BLaER1 treated with 17β-estradiol and CSF1 and Interleukin-3, amounts not matched to agents 10 nM and 100 nM (cell line): ENCODE results near the gene PER2.

Experiments used
- H3K27ac ChIP-seq, 11 experiments: shearing (Covaris generic); formaldehyde crosslinking; 2 replicates each; pipeline ENCODE4 v1.8.1; 2022
- H3K27me3 ChIP-seq, 11 experiments: shearing (Covaris generic); formaldehyde crosslinking; 2 replicates each; pipeline ENCODE4 v1.8.1; 2022
- H3K36me3 ChIP-seq, 11 experiments: shearing (Covaris generic); formaldehyde crosslinking; 2 replicates each; pipeline ENCODE4 v1.8.1; 2022
- H3K4me1 ChIP-seq, 10 experiments: shearing (Covaris generic); formaldehyde crosslinking; 2 replicates each; pipeline ENCODE4 v1.8.1; 2022
- H3K4me2 ChIP-seq, 11 experiments: shearing (Covaris generic); formaldehyde crosslinking; 2 replicates each; pipeline ENCODE4 v1.8.1; 2022
- H3K4me3 ChIP-seq, 10 experiments: shearing (Covaris generic); formaldehyde crosslinking; 2 replicates each; pipeline ENCODE4 v1.8.1; 2022
- H3K9ac ChIP-seq, 11 experiments: shearing (Covaris generic); formaldehyde crosslinking; 2 replicates each; pipeline ENCODE4 v1.8.1; 2022
- H3K9me3 ChIP-seq, 11 experiments: shearing (Covaris generic); formaldehyde crosslinking; replicated peaks in 1 of 11; 2 replicates each; pipeline ENCODE4 v1.8.1; 2022
- H4K20me1 ChIP-seq, 11 experiments: shearing (Covaris generic); formaldehyde crosslinking; 2 replicates each; pipeline ENCODE4 v1.8.1; 2022
- Cebpa-rat ChIP-seq, 11 experiments: shearing (Covaris generic); IDR thresholded peaks; 2 replicates each; pipeline ENCODE4 v1.8.1; 2022

Gene PER2

DNA sequence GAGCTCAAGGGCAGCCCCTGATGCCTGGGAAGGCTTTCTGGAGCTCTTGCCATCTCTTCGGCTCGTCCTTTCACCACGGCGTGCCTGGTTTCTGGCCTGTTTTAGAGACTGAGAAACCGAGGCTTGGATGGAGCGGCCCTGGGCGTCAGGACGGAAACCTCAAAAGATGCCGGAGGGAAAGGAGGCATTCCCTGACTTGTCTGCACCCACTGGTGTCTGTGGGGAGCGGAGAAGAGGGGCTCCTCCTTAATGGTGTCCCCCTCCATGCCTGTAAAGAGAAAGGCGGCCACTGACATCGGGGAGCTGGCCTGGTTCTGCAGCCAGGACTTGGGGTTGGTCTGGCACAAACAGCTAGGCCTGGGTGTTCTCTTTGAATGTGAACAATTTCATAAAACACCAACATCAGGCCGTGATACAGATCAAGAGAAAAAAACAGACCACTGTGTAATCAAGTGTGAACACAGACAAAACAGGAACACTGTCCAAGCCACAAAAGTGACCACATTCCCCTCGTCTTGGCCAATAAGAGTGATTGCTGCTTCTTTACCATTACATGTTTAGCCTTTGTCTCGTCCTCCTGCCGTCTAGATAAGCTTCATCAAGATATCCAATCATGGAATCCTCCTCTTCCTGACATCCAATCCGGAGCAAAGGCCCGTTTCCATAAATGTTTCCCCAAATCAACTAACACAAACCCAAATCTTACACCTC lies 84.3 kb downstream of the PER2 start:
- no peaks in the 10 kb centered on the region for H3K9me3 ChIP-seq
- peak overlapping the region; percentile 74 to 99 (median 96); a peak in 21 of 22 replicates for H3K27ac ChIP-seq
- H3K27me3 ChIP-seq: no peaks in the 10 kb centered on the region
- H3K4me2 ChIP-seq: peak overlapping the region; percentile 68 to 97 (median 85)
- H3K4me3 ChIP-seq: peak overlapping the region; percentile 87 to 98 (median 98)
- peaks cover 30 to 43% (median 31%) of the 10 kb centered on the region in 10 experiments for H3K4me1 ChIP-seq
- peaks cover 33 to 43% (median 41%) of the 10 kb centered on the region in 11 experiments for H4K20me1 ChIP-seq
- no peak for TF ChIP-seq Cebpa-rat (IDR thresholded peaks at IDR 0.05)
- H3K36me3 ChIP-seq: peaks cover 0 to 24% (median 6%) of the 10 kb centered on the region in 11 experiments; a peak in 7 of 22 replicates
- peak overlapping the region; percentile 94 to 99 (median 98) for H3K9ac ChIP-seq

DNA sequence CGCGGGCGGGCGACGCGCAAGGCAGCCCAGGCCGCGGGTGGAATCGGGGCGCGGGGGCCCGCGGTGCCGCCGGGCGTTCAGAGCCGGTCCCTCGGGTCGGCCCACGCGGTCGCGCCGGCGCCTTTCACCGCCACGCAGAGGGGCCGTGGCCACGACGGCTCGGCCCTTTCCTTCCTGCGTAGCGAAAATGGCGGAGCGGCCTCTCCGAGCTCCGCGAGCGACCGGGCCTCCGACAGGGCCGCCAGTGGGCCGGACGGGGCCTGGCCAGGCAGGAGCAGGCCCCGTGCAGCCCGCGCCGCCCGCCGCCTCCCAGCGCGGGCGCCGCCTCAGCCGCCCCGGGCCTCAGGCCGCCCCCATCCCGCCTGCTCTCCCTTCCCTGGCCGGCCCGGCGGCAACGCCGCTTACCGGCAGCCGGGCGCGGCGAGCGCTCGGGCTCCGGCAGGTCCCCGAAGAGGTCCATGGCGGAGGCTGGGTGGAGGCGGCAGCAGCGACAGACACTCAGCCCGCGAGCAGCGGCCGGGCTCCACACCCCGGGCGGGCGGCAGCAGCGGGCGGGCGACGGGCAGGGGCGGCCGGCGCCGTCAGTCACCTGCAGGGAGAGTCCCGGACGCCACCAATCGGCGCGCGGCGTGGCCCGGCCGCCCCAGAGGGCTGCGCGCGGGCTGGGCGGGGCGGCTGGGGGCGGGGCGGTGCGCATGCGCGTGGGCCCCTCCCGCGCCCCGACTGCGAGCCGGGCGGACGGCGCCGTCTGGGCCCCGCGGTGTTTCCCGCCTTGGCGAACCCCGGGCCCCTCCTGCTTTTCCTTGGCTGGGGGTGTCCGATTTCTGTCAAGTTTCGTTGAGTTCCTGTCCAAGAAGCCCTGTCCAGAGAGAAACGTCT lies 85.1 kb downstream of the PER2 start, which contains the start of gene ILKAP:
TSS of gene ILKAP (minus strand) at position 602 of the 879 bp plus-strand sequence. CDS start at position 460, 142 bp downstream.
- Histone ChIP-seq H3K4me2 (peak within 1 kb of the TSS; percentile 88 to 98 (median 96)), H3K9me3 (no peaks in the 10 kb centered on the region), H3K36me3 (peaks cover 0 to 30% (median 6%) of the 10 kb centered on the region in 11 experiments; a peak in 9 of 22 replicates), H3K4me3 (peak within 1 kb of the TSS; percentile 87 to 98 (median 98)), H3K27me3 (no peaks in the 10 kb centered on the region), H3K27ac (peak within 1 kb of the TSS; percentile 90 to 99 (median 96)), H3K9ac (peak within 1 kb of the TSS; percentile 94 to 99 (median 98)), H3K4me1 (peaks cover 30 to 43% (median 31%) of the 10 kb centered on the region in 10 experiments), H4K20me1 (peaks cover 41 to 51% (median 49%) of the 10 kb centered on the region in 11 experiments)
- TF ChIP-seq Cebpa-rat (IDR thresholded peaks at IDR 0.05): no peak

DNA sequence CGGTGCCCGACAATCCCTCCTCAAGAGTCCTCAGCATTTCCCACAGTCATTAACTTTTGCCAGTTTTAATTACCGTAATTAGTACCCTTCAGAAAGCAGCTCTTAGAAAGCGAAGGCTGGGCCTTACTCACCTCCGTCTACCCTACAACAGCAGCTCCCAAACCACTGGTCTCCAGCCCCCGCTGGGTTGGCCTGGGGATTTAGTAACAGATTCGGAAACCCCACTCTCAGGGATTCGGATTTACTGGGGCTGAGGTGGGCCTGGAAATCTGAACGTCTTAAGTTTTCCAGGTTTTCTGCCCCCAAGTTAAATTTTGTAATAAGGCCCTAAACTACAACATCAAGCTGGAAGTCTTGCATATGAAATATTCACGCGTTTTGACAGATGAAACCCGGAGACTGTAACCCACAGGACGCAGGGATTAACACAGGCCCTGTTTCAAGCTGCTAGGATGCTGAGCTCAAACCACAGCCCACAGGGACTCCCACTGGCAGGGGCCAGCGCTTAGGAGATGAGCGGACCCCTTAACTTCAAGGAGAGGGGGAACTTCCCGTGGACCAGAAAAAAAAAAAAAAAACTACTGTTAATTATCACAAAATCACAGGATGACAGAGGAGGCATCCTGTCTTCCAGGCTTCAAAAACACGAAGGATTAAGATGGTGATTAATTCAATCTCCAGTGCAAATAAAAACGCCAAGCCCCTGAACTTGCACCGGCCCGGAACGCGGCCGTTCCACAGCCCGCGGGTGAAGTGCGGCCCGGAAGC lies 85.9 kb downstream of the PER2 start:
- Histone ChIP-seq H3K4me2 (peak overlapping the region; percentile 88 to 98 (median 96)), H4K20me1 (peaks cover 49 to 59% (median 57%) of the 10 kb centered on the region in 11 experiments), H3K27ac (peak overlapping the region; percentile 90 to 99 (median 96)), H3K9ac (peak overlapping the region; percentile 94 to 99 (median 98)), H3K4me1 (peaks cover 30 to 43% (median 31%) of the 10 kb centered on the region in 10 experiments), H3K4me3 (peak overlapping the region; percentile 87 to 98 (median 98)), H3K27me3 (no peaks in the 10 kb centered on the region), H3K9me3 (no peaks in the 10 kb centered on the region), H3K36me3 (peaks cover 0 to 38% (median 6%) of the 10 kb centered on the region in 11 experiments; a peak in 9 of 22 replicates)
- TF ChIP-seq Cebpa-rat (IDR thresholded peaks at IDR 0.05): no peak
